K562 (cell line): ENCODE measurements around the gene CCDC85C. TPM values are rescaled to one million over a fixed set of nuclear protein-coding genes. Genes with fewer than 3 reads are reported as not detected.

ENCODE experiments used
- ARID2 ChIP-seq: fragments of 450-650 bp; IDR thresholded peaks from 2 replicates; pipeline ENCODE4 v1.6.1; 2017; ENCODE audit warnings: antibody characterized with exemption, mild to moderate bottlenecking
- BRD9 ChIP-seq: fragments of 450-650 bp; IDR thresholded peaks from 2 replicates; pipeline ENCODE4 v1.6.1; 2018; ENCODE audit warnings: low read depth; ENCODE audit not compliant: partially characterized antibody
- FOXJ3 ChIP-seq: sonication (generic); formaldehyde crosslinking; IDR thresholded peaks from 2 replicates; pipeline ENCODE4 v1.4.0; 2020; ENCODE audit warnings: mild to moderate bottlenecking, missing genetic modification reagents
- GABPA ChIP-seq: fragments of 200-800 bp; sonication (Bioruptor generic); conservative IDR thresholded peaks from 2 replicates; pipeline ENCODE4 v1.6.1; 2016; ENCODE audit warnings: low read depth, missing genetic modification characterization, missing compliant biosample characterization
- KAT8 ChIP-seq: fragments of 450-650 bp; IDR thresholded peaks from 2 replicates; pipeline ENCODE4 v1.6.1; 2016; ENCODE audit warnings: low read depth, mild to moderate bottlenecking
- KHSRP ChIP-seq: fragments of 450-650 bp; IDR thresholded peaks from 2 replicates; pipeline ENCODE4 v1.6.1; 2017
- NCOA4 ChIP-seq: fragments of 450-650 bp; IDR thresholded peaks from 2 replicates; pipeline ENCODE4 v1.6.1; 2018; ENCODE audit warnings: mild to moderate bottlenecking; ENCODE audit not compliant: partially characterized antibody
- NR2F6 ChIP-seq: fragments of 450-650 bp; formaldehyde crosslinking; IDR thresholded peaks from 2 replicates; pipeline ENCODE4 v1.4.0; 2020; ENCODE audit warnings: mild to moderate bottlenecking
- RBM34 ChIP-seq: fragments of 200-400 bp; formaldehyde crosslinking; IDR thresholded peaks from 2 replicates; pipeline ENCODE4 v1.6.1; 2018; ENCODE audit warnings: low read length, borderline replicate concordance; ENCODE audit not compliant: insufficient read depth
- SMARCA4 ChIP-seq: fragments of 450-650 bp; IDR thresholded peaks from 2 replicates; pipeline ENCODE4 v1.6.1; 2016
- SRF ChIP-seq, 2 experiments: fragments of 250-450, 450-650 bp in 1 of 2; sonication (Bioruptor Pico) in 1 of 2; sonication (generic) in 1 of 2; formaldehyde crosslinking; IDR thresholded peaks; 2 replicates each; pipeline versions ENCODE4 v1.5.0 to v1.5.1; 2020 to 2022; ENCODE audit warnings: mild to moderate bottlenecking in 1 of 2, missing genetic modification reagents in 1 of 2
- ZBTB1 ChIP-seq: sonication (generic); formaldehyde crosslinking; IDR thresholded peaks from 2 replicates; pipeline ENCODE4 v1.8.1; 2023; ENCODE audit warnings: missing genetic modification reagents, low read depth, mild to moderate bottlenecking, borderline replicate concordance
- ZKSCAN8 ChIP-seq: fragments of 200-800 bp; sonication (Bioruptor generic); IDR thresholded peaks from 2 replicates; pipeline ENCODE4 v1.6.1; 2016; ENCODE audit warnings: missing genetic modification characterization, missing compliant biosample characterization
- ZNF140 ChIP-seq: fragments of 250-450 bp; sonication (Bioruptor Pico); IDR thresholded peaks from 2 replicates; pipeline ENCODE4 v1.8.0; 2021; ENCODE audit warnings: moderate library complexity, mild to moderate bottlenecking, inconsistent platforms
- ZNF224 ChIP-seq: sonication (generic); formaldehyde crosslinking; IDR thresholded peaks from 2 replicates; pipeline ENCODE4 v1.8.0; 2022; ENCODE audit warnings: mild to moderate bottlenecking, missing genetic modification reagents
- ZNF408 ChIP-seq: fragments of 250-450 bp; sonication (Bioruptor Pico); IDR thresholded peaks from 2 replicates; pipeline ENCODE4 v1.4.0; 2020; ENCODE audit warnings: low read depth, mild to moderate bottlenecking, moderate library complexity
- ZNF75A ChIP-seq: fragments of 450-650 bp; formaldehyde crosslinking; IDR thresholded peaks from 2 replicates; pipeline ENCODE4 v1.4.0; 2020; ENCODE audit warnings: mild to moderate bottlenecking
- polyA plus RNA-seq, 8 experiments: library from polyadenylated mRNA; depleted of rRNA in 4 of 8; stranded (reverse) in 5 of 8; unstranded in 3 of 8; fragments of >200 nt; fragmentation: Nextera tagmentation in 2 of 8; fragmentation: Illumina TruSeq in 1 of 8; extraction: Ambion mirVana in 2 of 8; extraction: Trizol in 1 of 8; gene quantifications; 2 replicates each; pipeline versions ENCODE4 v1.2.1 to v1.2.3, GENCODE V29; 2011 to 2014; ENCODE audit warnings: inconsistent platforms in 1 of 8, missing spikeins in 1 of 8
- total RNA-seq, 7 experiments: library from RNA; depleted of rRNA in 6 of 7; stranded (reverse); fragments of >200 nt in 6 of 7; fragmentation: Illumina TruSeq in 2 of 7; extraction: Trizol in 2 of 7; gene quantifications; 2 replicates each; pipeline versions ENCODE4 v1.2.1 to v1.2.3, GENCODE V29; 2011 to 2021; ENCODE audit warnings: low replicate concordance in 1 of 7
- TF ChIP-seq, protein P1 (sequence below): sonication (generic); formaldehyde crosslinking; IDR thresholded peaks from 2 replicates; pipeline ENCODE4 v1.9.0; 2022; ENCODE audit warnings: mild to moderate bottlenecking, missing genetic modification reagents
- TF ChIP-seq, protein P2 (sequence below): fragments of 200-800 bp; sonication (Bioruptor generic); IDR thresholded peaks from 2 replicates; pipeline ENCODE4 v1.6.1; 2017; ENCODE audit warnings: missing genetic modification characterization, missing compliant biosample characterization
- TF ChIP-seq, protein P3 (sequence below): fragments of 150-350 bp; IDR thresholded peaks from 2 replicates; pipeline ENCODE4 v1.6.1; 2014; ENCODE audit warnings: low read depth, mild to moderate bottlenecking, low read length, borderline replicate concordance
- TF ChIP-seq, protein P4 (sequence below): sonication (generic); formaldehyde crosslinking; IDR thresholded peaks from 2 replicates; pipeline ENCODE4 v1.8.1; 2023; ENCODE audit warnings: mild to moderate bottlenecking, missing genetic modification reagents

Gene CCDC85C
- total and polyA plus RNA-seq, 9 of the 15 experiments (the other 6 are each of a cell fraction or from before 2014, with no cell fraction given): 0.18 to 22.0 (median 6.3) TPM

DNA sequence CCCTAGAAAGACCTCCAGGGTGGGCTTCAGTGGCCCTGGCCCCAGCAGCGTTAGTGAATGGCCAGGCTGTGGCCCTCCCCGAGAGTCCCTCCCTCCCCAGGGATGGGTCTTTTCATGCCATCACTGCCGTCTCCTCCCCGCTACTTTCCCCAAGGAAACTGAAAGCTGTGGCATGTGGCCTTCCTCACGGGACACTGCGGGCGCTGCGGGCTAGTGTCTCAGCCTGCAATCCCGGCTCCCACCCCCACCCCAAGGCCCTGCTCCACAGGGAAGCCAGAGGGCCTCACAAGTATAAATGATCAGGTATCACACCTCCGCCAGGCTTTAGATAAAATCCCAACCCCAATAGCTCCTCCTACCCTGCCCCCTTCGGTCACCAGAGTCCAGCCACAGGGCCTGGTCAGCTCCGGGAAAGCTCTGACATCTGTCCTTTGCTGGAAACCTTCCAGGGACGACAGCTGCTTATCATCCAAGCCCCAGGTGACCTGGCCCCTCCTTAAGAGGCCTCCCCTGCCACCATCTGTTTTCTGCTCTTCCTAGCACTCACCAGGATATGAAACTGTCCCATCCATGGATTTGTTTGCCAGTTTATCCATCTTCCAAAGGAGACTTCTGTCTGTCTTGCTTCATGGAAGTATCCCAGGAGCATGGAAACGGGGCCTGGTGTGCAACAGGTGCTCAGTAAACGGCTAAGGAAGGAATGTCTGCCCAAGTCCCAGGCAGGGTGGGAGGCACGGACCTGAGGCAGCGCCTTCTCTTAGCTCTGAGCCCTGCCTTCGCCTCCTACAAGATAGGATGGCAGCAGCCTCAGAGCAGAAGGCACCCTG lies 31.6 kb downstream of the CCDC85C start (continued):
- TF ChIP-seq RBM34 (no peak), BRD9 (no peak), KHSRP (no peak), FOXJ3 (CRISPR knock-in tag) (no peak), ZKSCAN8 (CRISPR knock-in tag) (peak; percentile 58; the same call in 1 of the 2 replicates), KAT8 (no peak), SRF (CRISPR knock-in tag; IDR thresholded peaks at IDR 0.05) (no peak), ZNF408 (CRISPR knock-in tag) (no peak), ARID2 (no peak), ZBTB1 (CRISPR knock-in tag) (no peak), GABPA (tag) (no peak), ZNF75A (CRISPR knock-in tag) (no peak), ZNF140 (CRISPR knock-in tag) (no peak), ZNF224 (CRISPR knock-in tag) (no peak), NR2F6 (CRISPR knock-in tag) (no peak), NCOA4 (no peak), SMARCA4 (peak; percentile 85)
- TF ChIP-seq, protein P1, sequence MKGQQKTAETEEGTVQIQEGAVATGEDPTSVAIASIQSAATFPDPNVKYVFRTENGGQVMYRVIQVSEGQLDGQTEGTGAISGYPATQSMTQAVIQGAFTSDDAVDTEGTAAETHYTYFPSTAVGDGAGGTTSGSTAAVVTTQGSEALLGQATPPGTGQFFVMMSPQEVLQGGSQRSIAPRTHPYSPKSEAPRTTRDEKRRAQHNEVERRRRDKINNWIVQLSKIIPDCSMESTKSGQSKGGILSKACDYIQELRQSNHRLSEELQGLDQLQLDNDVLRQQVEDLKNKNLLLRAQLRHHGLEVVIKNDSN: no peak
- TF ChIP-seq, protein P2, sequence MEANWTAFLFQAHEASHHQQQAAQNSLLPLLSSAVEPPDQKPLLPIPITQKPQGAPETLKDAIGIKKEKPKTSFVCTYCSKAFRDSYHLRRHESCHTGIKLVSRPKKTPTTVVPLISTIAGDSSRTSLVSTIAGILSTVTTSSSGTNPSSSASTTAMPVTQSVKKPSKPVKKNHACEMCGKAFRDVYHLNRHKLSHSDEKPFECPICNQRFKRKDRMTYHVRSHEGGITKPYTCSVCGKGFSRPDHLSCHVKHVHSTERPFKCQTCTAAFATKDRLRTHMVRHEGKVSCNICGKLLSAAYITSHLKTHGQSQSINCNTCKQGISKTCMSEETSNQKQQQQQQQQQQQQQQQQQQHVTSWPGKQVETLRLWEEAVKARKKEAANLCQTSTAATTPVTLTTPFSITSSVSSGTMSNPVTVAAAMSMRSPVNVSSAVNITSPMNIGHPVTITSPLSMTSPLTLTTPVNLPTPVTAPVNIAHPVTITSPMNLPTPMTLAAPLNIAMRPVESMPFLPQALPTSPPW (CRISPR knock-in tag): peak; percentile 87
- TF ChIP-seq, protein P3, sequence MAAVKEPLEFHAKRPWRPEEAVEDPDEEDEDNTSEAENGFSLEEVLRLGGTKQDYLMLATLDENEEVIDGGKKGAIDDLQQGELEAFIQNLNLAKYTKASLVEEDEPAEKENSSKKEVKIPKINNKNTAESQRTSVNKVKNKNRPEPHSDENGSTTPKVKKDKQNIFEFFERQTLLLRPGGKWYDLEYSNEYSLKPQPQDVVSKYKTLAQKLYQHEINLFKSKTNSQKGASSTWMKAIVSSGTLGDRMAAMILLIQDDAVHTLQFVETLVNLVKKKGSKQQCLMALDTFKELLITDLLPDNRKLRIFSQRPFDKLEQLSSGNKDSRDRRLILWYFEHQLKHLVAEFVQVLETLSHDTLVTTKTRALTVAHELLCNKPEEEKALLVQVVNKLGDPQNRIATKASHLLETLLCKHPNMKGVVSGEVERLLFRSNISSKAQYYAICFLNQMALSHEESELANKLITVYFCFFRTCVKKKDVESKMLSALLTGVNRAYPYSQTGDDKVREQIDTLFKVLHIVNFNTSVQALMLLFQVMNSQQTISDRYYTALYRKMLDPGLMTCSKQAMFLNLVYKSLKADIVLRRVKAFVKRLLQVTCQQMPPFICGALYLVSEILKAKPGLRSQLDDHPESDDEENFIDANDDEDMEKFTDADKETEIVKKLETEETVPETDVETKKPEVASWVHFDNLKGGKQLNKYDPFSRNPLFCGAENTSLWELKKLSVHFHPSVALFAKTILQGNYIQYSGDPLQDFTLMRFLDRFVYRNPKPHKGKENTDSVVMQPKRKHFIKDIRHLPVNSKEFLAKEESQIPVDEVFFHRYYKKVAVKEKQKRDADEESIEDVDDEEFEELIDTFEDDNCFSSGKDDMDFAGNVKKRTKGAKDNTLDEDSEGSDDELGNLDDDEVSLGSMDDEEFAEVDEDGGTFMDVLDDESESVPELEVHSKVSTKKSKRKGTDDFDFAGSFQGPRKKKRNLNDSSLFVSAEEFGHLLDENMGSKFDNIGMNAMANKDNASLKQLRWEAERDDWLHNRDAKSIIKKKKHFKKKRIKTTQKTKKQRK: no peak
- TF ChIP-seq, protein P4, sequence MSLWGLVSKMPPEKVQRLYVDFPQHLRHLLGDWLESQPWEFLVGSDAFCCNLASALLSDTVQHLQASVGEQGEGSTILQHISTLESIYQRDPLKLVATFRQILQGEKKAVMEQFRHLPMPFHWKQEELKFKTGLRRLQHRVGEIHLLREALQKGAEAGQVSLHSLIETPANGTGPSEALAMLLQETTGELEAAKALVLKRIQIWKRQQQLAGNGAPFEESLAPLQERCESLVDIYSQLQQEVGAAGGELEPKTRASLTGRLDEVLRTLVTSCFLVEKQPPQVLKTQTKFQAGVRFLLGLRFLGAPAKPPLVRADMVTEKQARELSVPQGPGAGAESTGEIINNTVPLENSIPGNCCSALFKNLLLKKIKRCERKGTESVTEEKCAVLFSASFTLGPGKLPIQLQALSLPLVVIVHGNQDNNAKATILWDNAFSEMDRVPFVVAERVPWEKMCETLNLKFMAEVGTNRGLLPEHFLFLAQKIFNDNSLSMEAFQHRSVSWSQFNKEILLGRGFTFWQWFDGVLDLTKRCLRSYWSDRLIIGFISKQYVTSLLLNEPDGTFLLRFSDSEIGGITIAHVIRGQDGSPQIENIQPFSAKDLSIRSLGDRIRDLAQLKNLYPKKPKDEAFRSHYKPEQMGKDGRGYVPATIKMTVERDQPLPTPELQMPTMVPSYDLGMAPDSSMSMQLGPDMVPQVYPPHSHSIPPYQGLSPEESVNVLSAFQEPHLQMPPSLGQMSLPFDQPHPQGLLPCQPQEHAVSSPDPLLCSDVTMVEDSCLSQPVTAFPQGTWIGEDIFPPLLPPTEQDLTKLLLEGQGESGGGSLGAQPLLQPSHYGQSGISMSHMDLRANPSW: no peak
